GM12878 (cell line): ENCODE data around the gene S100A2. TPM values are rescaled to one million over a fixed set of nuclear protein-coding genes. Genes with fewer than 3 reads are reported as not detected.

Experiments used
- ATAC-seq: fragments of 200-7000 bp; cut with Tn5 transposase; 3 replicates; pipeline ENCODE4 v1.9.1; 2020; ENCODE audit warnings: mild to moderate bottlenecking, moderate library complexity
- BruUV-seq: library from RNA; stranded (reverse); fragments of 400-500 nt; replicated peaks from 2 replicates; lab custom pipeline; 2021; lab: Mats Ljungman, UMichigan
- CTCF ChIA-PET: fragments of 300-600 bp; sonication (Branson Sonifier 250); formaldehyde crosslinking; extraction: SDS; loops from one replicate; lab custom pipeline; 2021; ENCODE audit warnings: inconsistent platforms; lab: Yijun Ruan, JAX
- POLR2A ChIA-PET: fragments of 350-600 bp; formaldehyde crosslinking; extraction: SDS; loops from one replicate; lab custom pipeline; 2021; ENCODE audit warnings: inconsistent platforms; lab: Charles Lee
- RAD21 ChIA-PET: fragments of 300-600 bp; sonication (Branson Sonifier 250); formaldehyde crosslinking; loops from one replicate; lab custom pipeline; 2023; ENCODE audit warnings: antibody characterized with exemption; ENCODE audit not compliant: unreplicated experiment; lab: Charles Lee
- SMC1A ChIA-PET: fragments of 300-600 bp; sonication (Branson Sonifier 250); formaldehyde crosslinking; loops from one replicate; lab custom pipeline; 2023; ENCODE audit not compliant: unreplicated experiment, uncharacterized antibody; lab: Charles Lee
- DNase-seq: peaks from one replicate; pipeline ENCODE4 v3.0.0-alpha.2; 2011; ENCODE audit warnings: low read depth, low spot score
- FAIRE-seq: peaks from 3 replicates; lab custom pipeline; 2011; peaks lifted over from hg19 to GRCh38; lab: Jason Lieb, UNC
- H2AFZ ChIP-seq: 2 replicates; pipeline ENCODE4 v1.6.0; 2011; ENCODE audit warnings: low read depth, low read length, control low read depth; ENCODE audit not compliant: control insufficient read depth
- H3K27ac ChIP-seq: 2 replicates; pipeline ENCODE4 v1.5.1; 2011; ENCODE audit warnings: control low read depth; ENCODE audit not compliant: control insufficient read depth, insufficient read depth
- H3K27me3 ChIP-seq, 2 experiments: replicated peaks in 1 of 2; 2 replicates each; pipeline versions ENCODE4 v1.6.0 to v1.6.1; 2011; ENCODE audit warnings: low read length in 1 of 2; ENCODE audit not compliant: control insufficient read depth in 2 of 2, insufficient read depth in 2 of 2
- H3K36me3 ChIP-seq, 2 experiments: 2 replicates each; pipeline ENCODE4 v1.5.1; 2011; ENCODE audit warnings: low read length in 1 of 2; ENCODE audit not compliant: control insufficient read depth in 2 of 2, insufficient read depth in 2 of 2
- H3K4me1 ChIP-seq: 2 replicates; pipeline ENCODE4 v1.6.1; 2011; ENCODE audit warnings: mild to moderate bottlenecking, low read length, moderate library complexity, mixed read lengths; ENCODE audit not compliant: control insufficient read depth, insufficient read depth
- H3K4me2 ChIP-seq: 2 replicates; pipeline ENCODE4 v1.6.0; 2011; ENCODE audit warnings: control low read depth; ENCODE audit not compliant: control insufficient read depth, insufficient read depth
- H3K4me3 ChIP-seq: fragments of 200-600 bp; sonication (generic); 2 replicates; pipeline ENCODE4 v1.5.1; 2016
- H3K79me2 ChIP-seq: 2 replicates; pipeline ENCODE4 v1.6.0; 2011; ENCODE audit warnings: low read length; ENCODE audit not compliant: control insufficient read depth, insufficient read depth
- H3K9ac ChIP-seq: 2 replicates; pipeline ENCODE4 v1.8.0; 2011; ENCODE audit warnings: low read length, control low read depth, mixed read lengths; ENCODE audit not compliant: control insufficient read depth, insufficient read depth
- H3K9me3 ChIP-seq: replicated peaks from 3 replicates; pipeline ENCODE4 v1.5.1; 2011; ENCODE audit warnings: mild to moderate bottlenecking, low read length; ENCODE audit not compliant: control insufficient read depth, insufficient read depth
- H4K20me1 ChIP-seq: 2 replicates; pipeline ENCODE4 v1.6.0; 2011; ENCODE audit not compliant: control insufficient read depth, insufficient read depth
- DPF2 ChIP-seq: fragments of 450-650 bp; IDR thresholded peaks from 2 replicates; pipeline ENCODE4 v1.6.1; 2017; ENCODE audit warnings: mild to moderate bottlenecking
- GATAD2B ChIP-seq: fragments of 450-650 bp; conservative IDR thresholded peaks from 2 replicates; pipeline ENCODE4 v1.6.1; 2017; ENCODE audit warnings: low read depth, mild to moderate bottlenecking, moderate library complexity
- KLF5 ChIP-seq: fragments of 450-650 bp; IDR thresholded peaks from 2 replicates; pipeline ENCODE4 v1.6.1; 2014; ENCODE audit warnings: mild to moderate bottlenecking; ENCODE audit not compliant: partially characterized antibody
- NFXL1 ChIP-seq: fragments of 450-650 bp; IDR thresholded peaks from 2 replicates; pipeline ENCODE4 v1.6.1; 2017; ENCODE audit warnings: antibody characterized with exemption, mild to moderate bottlenecking, borderline replicate concordance
- STAT3 ChIP-seq: IDR thresholded peaks from 2 replicates; pipeline ENCODE4 v1.6.1; 2011; ENCODE audit warnings: low read depth, low read length, improper control_type of control experiment
- YY1 ChIP-seq: IDR thresholded peaks from 2 replicates; pipeline ENCODE4 v1.6.1; 2011; ENCODE audit warnings: low read depth, mild to moderate bottlenecking, low read length
- WGBS: methylation state at CpG from one replicate; pipeline ENCODE4 v1.1.6; 2016; ENCODE audit warnings: low lambda C conversion rate; ENCODE audit not compliant: insufficient replicate concordance, insufficient coverage; ENCODE audit errors: missing lambda C conversion rate; 5-methylcytosine and 5-hydroxymethylcytosine counted together
- in situ Hi-C: fragments of 300-500 bp; cut with MboI; formaldehyde crosslinking; loops from 9 replicates; pipeline ENCODE4 v1.14.3; 2018; ENCODE audit warnings: mixed read lengths
- intact Hi-C: fragments of 100-400 bp; cut with micrococcal nuclease; formaldehyde crosslinking; loops from one replicate; pipeline ENCODE4 v1.14.2; 2022; ENCODE audit not compliant: unreplicated experiment
- polyA plus RNA-seq, 11 experiments: library from polyadenylated mRNA; depleted of rRNA in 4 of 11; unstranded in 6 of 11; stranded (reverse) in 5 of 11; fragments of >200 nt; fragmentation: Nextera tagmentation in 4 of 11; fragmentation: Illumina TruSeq in 1 of 11; extraction: Ambion mirVana in 4 of 11; extraction: Trizol in 1 of 11; gene quantifications; 1 replicate in 1 of 11; 2 replicates in 10 of 11; pipeline versions ENCODE4 v1.2.1 to v1.2.3, GENCODE V29; 2011 to 2016; ENCODE audit warnings: inconsistent platforms in 2 of 11, missing spikeins in 2 of 11, low read depth in 1 of 11
- total RNA-seq, 4 experiments: library from RNA; depleted of rRNA in 3 of 4; stranded (reverse); fragments of >200 nt in 3 of 4; fragmentation: Illumina TruSeq in 1 of 4; extraction: Trizol in 1 of 4; gene quantifications; 2 replicates each; pipeline versions ENCODE4 v1.2.1 to v1.2.3, GENCODE V29; 2013 to 2021
- TF ChIP-seq, protein P1 (sequence below): fragments of 450-650 bp; IDR thresholded peaks from 2 replicates; pipeline ENCODE4 v1.6.1; 2017; ENCODE audit warnings: mild to moderate bottlenecking, moderate library complexity
- TF ChIP-seq, protein P2 (sequence below): fragments of 450-650 bp; formaldehyde crosslinking; IDR thresholded peaks from 2 replicates; pipeline ENCODE4 v1.5.0; 2022; ENCODE audit warnings: mild to moderate bottlenecking, missing genetic modification characterization
- TF ChIP-seq, protein P3 (sequence below): IDR thresholded peaks from 2 replicates; pipeline ENCODE4 v1.6.1; 2012; ENCODE audit warnings: low read depth, low read length, improper control_type of control experiment
- TF ChIP-seq, protein P4 (sequence below): fragments of 150-350 bp; IDR thresholded peaks from 2 replicates; pipeline ENCODE4 v1.6.1; 2016; ENCODE audit warnings: low read depth, low read length

The S100A2 gene
- total and polyA plus RNA-seq, 10 of the 15 experiments (the other 5 are each of a cell fraction or from before 2014, with no cell fraction given), result 0.11 to 1.5 (median 0.59) TPM; not detected in 2

DNA sequence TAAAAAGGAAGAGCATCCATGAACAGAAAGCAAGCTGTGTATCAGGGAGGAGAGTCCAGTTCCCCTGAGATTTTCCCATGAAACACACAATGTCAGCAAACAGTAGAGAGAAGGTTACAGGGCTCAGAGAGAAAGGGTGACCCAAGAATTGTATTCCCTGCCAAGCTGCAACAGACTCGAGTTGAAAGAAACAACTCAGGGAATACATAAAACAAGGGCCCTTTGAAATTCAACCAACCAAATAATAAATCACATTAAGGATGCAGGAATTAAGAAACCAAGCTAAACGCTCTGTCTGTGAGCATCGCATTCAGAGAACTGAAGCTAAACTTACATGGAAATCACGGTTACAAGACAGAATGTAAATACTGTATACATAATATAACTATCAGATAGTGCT is 27.1 kb upstream of the S100A2 start (continued):
- TF ChIP-seq, protein P1, sequence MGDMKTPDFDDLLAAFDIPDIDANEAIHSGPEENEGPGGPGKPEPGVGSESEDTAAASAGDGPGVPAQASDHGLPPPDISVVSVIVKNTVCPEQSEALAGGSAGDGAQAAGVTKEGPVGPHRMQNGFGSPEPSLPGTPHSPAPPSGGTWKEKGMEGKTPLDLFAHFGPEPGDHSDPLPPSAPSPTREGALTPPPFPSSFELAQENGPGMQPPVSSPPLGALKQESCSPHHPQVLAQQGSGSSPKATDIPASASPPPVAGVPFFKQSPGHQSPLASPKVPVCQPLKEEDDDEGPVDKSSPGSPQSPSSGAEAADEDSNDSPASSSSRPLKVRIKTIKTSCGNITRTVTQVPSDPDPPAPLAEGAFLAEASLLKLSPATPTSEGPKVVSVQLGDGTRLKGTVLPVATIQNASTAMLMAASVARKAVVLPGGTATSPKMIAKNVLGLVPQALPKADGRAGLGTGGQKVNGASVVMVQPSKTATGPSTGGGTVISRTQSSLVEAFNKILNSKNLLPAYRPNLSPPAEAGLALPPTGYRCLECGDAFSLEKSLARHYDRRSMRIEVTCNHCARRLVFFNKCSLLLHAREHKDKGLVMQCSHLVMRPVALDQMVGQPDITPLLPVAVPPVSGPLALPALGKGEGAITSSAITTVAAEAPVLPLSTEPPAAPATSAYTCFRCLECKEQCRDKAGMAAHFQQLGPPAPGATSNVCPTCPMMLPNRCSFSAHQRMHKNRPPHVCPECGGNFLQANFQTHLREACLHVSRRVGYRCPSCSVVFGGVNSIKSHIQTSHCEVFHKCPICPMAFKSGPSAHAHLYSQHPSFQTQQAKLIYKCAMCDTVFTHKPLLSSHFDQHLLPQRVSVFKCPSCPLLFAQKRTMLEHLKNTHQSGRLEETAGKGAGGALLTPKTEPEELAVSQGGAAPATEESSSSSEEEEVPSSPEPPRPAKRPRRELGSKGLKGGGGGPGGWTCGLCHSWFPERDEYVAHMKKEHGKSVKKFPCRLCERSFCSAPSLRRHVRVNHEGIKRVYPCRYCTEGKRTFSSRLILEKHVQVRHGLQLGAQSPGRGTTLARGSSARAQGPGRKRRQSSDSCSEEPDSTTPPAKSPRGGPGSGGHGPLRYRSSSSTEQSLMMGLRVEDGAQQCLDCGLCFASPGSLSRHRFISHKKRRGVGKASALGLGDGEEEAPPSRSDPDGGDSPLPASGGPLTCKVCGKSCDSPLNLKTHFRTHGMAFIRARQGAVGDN, result no peak
- TF ChIP-seq DPF2 (no peak), GATAD2B (no peak)

DNA sequence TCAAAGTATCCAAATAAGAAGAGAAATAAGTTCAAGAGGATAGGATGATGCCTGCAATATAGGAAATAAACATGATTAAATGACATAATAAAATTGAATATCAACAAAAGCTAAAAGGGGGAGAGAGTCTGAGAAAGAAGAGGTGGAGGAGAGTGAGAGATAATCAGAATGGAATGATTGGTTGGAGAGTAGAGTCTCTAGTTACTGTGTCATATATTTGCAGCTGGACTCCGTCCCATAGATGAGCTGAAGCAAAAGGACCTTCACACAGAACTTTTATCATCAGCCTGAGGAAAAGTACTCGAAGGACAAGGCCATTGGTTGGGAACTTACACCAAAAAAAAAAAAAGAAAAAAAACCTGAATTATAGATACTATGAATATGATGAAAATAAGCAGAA is 22.8 kb upstream of the S100A2 start:
- CTCF ChIA-PET, result interaction anchor here (0.7 to 1.0 kb wide), 3 partner anchors 12 to 515 kb away, joined by 3 read pairs; no protein-coding TSS in a partner anchor
- H3K36me3 ChIP-seq, result no peaks in the 10 kb centered on the region
- no peaks in the 10 kb centered on the region for H3K79me2 ChIP-seq
- no peak overlapping the region for H3K4me3 ChIP-seq
- no peaks in the 10 kb centered on the region for H3K9me3 ChIP-seq
- no peaks in the 10 kb centered on the region for H3K27me3 ChIP-seq
- H3K27ac ChIP-seq, result no peak overlapping the region
- FAIRE-seq (no peak), ATAC-seq (no peak), DNase-seq (no peak)
- WGBS, result 45% methylated on average over 2 of the region's 2 CpGs
- no peaks in the 10 kb centered on the region for H3K4me1 ChIP-seq
- no peak overlapping the region for H3K4me2 ChIP-seq
- POLR2A ChIA-PET, result interaction anchor here (0.7 kb wide), 1 partner anchor 236 kb away, joined by 3 read pairs; no protein-coding TSS in a partner anchor
- no peak overlapping the region for H3K9ac ChIP-seq
- SMC1A ChIA-PET, result interaction anchor here (0.7 kb wide), 1 partner anchor 16 kb away, joined by 3 read pairs; no protein-coding TSS in a partner anchor
- no TSS peak for BruUV-seq
- intact Hi-C loops (no loop called here), in situ Hi-C loops (no loop called here)
- RAD21 ChIA-PET, result no interaction called here
- no peak overlapping the region for H2AFZ ChIP-seq
- no peaks in the 10 kb centered on the region for H4K20me1 ChIP-seq
- TF ChIP-seq, protein P2, sequence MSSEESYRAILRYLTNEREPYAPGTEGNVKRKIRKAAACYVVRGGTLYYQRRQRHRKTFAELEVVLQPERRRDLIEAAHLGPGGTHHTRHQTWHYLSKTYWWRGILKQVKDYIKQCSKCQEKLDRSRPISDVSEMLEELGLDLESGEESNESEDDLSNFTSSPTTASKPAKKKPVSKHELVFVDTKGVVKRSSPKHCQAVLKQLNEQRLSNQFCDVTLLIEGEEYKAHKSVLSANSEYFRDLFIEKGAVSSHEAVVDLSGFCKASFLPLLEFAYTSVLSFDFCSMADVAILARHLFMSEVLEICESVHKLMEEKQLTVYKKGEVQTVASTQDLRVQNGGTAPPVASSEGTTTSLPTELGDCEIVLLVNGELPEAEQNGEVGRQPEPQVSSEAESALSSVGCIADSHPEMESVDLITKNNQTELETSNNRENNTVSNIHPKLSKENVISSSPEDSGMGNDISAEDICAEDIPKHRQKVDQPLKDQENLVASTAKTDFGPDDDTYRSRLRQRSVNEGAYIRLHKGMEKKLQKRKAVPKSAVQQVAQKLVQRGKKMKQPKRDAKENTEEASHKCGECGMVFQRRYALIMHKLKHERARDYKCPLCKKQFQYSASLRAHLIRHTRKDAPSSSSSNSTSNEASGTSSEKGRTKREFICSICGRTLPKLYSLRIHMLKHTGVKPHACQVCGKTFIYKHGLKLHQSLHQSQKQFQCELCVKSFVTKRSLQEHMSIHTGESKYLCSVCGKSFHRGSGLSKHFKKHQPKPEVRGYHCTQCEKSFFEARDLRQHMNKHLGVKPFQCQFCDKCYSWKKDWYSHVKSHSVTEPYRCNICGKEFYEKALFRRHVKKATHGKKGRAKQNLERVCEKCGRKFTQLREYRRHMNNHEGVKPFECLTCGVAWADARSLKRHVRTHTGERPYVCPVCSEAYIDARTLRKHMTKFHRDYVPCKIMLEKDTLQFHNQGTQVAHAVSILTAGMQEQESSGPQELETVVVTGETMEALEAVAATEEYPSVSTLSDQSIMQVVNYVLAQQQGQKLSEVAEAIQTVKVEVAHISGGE, result no peak
- TF ChIP-seq STAT3 (no peak), KLF5 (no peak), YY1 (no peak), NFXL1 (no peak)
- TF ChIP-seq, protein P3, sequence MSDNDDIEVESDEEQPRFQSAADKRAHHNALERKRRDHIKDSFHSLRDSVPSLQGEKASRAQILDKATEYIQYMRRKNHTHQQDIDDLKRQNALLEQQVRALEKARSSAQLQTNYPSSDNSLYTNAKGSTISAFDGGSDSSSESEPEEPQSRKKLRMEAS, result no peak
- TF ChIP-seq, protein P4, sequence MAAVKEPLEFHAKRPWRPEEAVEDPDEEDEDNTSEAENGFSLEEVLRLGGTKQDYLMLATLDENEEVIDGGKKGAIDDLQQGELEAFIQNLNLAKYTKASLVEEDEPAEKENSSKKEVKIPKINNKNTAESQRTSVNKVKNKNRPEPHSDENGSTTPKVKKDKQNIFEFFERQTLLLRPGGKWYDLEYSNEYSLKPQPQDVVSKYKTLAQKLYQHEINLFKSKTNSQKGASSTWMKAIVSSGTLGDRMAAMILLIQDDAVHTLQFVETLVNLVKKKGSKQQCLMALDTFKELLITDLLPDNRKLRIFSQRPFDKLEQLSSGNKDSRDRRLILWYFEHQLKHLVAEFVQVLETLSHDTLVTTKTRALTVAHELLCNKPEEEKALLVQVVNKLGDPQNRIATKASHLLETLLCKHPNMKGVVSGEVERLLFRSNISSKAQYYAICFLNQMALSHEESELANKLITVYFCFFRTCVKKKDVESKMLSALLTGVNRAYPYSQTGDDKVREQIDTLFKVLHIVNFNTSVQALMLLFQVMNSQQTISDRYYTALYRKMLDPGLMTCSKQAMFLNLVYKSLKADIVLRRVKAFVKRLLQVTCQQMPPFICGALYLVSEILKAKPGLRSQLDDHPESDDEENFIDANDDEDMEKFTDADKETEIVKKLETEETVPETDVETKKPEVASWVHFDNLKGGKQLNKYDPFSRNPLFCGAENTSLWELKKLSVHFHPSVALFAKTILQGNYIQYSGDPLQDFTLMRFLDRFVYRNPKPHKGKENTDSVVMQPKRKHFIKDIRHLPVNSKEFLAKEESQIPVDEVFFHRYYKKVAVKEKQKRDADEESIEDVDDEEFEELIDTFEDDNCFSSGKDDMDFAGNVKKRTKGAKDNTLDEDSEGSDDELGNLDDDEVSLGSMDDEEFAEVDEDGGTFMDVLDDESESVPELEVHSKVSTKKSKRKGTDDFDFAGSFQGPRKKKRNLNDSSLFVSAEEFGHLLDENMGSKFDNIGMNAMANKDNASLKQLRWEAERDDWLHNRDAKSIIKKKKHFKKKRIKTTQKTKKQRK, result no peak
